Kidney (tissue), 14 donors: ENCODE results near the gene ARL16. TPM values are rescaled to one million over a fixed set of nuclear protein-coding genes. Genes with fewer than 3 reads are reported as not detected.

ENCODE experiments used
- DNase-seq, 5 donors: peaks; one replicate each; pipeline ENCODE4 v3.0.0-alpha.2; 2013 to 2020
- FAIRE-seq: peaks from 2 replicates; lab custom pipeline; 2012; peaks lifted over from hg19 to GRCh38; lab: Jason Lieb, UNC
- H3K27ac ChIP-seq, 2 donors: one replicate each; pipeline ENCODE4 v1.7.0; 2013; ENCODE audit warnings: low read depth in 2 of 2, low read length in 2 of 2, inconsistent platforms in 1 of 2
- H3K27me3 ChIP-seq: one replicate; pipeline ENCODE4 v1.7.1; 2013; ENCODE audit warnings: low read length, inconsistent platforms; ENCODE audit not compliant: control insufficient read depth, insufficient read depth
- H3K36me3 ChIP-seq, 3 donors: one replicate each; pipeline versions ENCODE4 v1.7.0 to v1.7.1; 2013; ENCODE audit warnings: low read length in 3 of 3, control low read depth in 1 of 3, inconsistent platforms in 1 of 3; ENCODE audit not compliant: insufficient read depth in 3 of 3, control insufficient read depth in 2 of 3
- H3K4me1 ChIP-seq, 3 donors: one replicate each; pipeline versions ENCODE4 v1.7.0 to v1.7.1; 2013; ENCODE audit warnings: low read length in 3 of 3, inconsistent platforms in 1 of 3, low read depth in 1 of 3; ENCODE audit not compliant: control insufficient read depth in 2 of 3, insufficient read depth in 2 of 3
- H3K4me3 ChIP-seq, 3 donors: one replicate each; pipeline versions ENCODE4 v1.7.0 to v1.8.1; 2013; ENCODE audit warnings: low read length in 3 of 3, control low read depth in 1 of 3, inconsistent platforms in 1 of 3
- H3K9ac ChIP-seq, 3 donors: one replicate each; pipeline versions ENCODE4 v1.7.0 to v1.7.1; 2013; ENCODE audit warnings: low read length in 3 of 3, control low read depth in 1 of 3, inconsistent platforms in 1 of 3
- H3K9me3 ChIP-seq, 3 donors: one replicate each; pipeline versions ENCODE4 v1.7.0 to v1.7.1; 2013; ENCODE audit warnings: low read length in 3 of 3, control low read depth in 1 of 3, inconsistent platforms in 1 of 3; ENCODE audit not compliant: control insufficient read depth in 2 of 3, insufficient read depth in 1 of 3
- intact Hi-C: fragments of 100-400 bp; cut with DNase I; formaldehyde crosslinking; loops from one replicate; pipeline ENCODE4 v1.11.1; 2022
- polyA plus RNA-seq: library from polyadenylated mRNA; stranded (reverse); fragments of 350-450 nt; fragmentation: Illumina TruSeq; extraction: RNeasy Lipid Tissue Mini Kit (QIAGEN cat#74804); gene quantifications from one replicate; pipeline ENCODE4 v1.2.3, GENCODE V29; 2014; ENCODE audit warnings: low read depth, low replicate concordance; ENCODE audit not compliant: insufficient read depth
- total RNA-seq: library from RNA; stranded (reverse); fragmentation: NEBNext Ultra II Directional; extraction: Animal tissue kit (Norgen Biotek cat#: 25700); gene quantifications from one replicate; pipeline ENCODE4 v1.2.1, GENCODE V29; 2021
- TF ChIP-seq, protein P1 (sequence below): IDR thresholded peaks from 3 replicates; pipeline ENCODE4 v1.5.1; 2012; ENCODE audit warnings: mild to moderate bottlenecking, moderate library complexity, borderline replicate concordance; ENCODE audit not compliant: insufficient read depth; ENCODE audit errors: extremely low read depth
- donor health status: control.
- donor health status: control.
- donor health status: control.
- donor health status: control.
- donor health status: control.
- donor health status: DM: yes; HTN: yes; CAD: no.
- donor health status: Normal renal cell carcinoma (clear cell type).

ARL16 gene
- total and polyA plus RNA-seq, 2 donors from 2014 or later = 34.7 to 76.1 TPM

- Histone ChIP-seq H3K27ac (no peak overlapping the region), H3K27me3 (no peaks in the 10 kb centered on the region), H3K4me1 (no peaks in the 10 kb centered on the region), H3K9me3 (no peaks in the 10 kb centered on the region), H3K9ac (no peak overlapping the region), H3K36me3 (peaks cover 0 to 19% (median 10%) of the 10 kb centered on the region in 3 donors), H3K4me3 (no peak overlapping the region)
- TF ChIP-seq, protein P1, sequence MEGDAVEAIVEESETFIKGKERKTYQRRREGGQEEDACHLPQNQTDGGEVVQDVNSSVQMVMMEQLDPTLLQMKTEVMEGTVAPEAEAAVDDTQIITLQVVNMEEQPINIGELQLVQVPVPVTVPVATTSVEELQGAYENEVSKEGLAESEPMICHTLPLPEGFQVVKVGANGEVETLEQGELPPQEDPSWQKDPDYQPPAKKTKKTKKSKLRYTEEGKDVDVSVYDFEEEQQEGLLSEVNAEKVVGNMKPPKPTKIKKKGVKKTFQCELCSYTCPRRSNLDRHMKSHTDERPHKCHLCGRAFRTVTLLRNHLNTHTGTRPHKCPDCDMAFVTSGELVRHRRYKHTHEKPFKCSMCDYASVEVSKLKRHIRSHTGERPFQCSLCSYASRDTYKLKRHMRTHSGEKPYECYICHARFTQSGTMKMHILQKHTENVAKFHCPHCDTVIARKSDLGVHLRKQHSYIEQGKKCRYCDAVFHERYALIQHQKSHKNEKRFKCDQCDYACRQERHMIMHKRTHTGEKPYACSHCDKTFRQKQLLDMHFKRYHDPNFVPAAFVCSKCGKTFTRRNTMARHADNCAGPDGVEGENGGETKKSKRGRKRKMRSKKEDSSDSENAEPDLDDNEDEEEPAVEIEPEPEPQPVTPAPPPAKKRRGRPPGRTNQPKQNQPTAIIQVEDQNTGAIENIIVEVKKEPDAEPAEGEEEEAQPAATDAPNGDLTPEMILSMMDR = no peak
- intact Hi-C loops = no loop called here
- FAIRE-seq = no peak
- DNase-seq = no peak
Observed at GRCh38 chr17:81673561-81674258, 9.9 kb downstream of the ARL16 start.

DNA sequence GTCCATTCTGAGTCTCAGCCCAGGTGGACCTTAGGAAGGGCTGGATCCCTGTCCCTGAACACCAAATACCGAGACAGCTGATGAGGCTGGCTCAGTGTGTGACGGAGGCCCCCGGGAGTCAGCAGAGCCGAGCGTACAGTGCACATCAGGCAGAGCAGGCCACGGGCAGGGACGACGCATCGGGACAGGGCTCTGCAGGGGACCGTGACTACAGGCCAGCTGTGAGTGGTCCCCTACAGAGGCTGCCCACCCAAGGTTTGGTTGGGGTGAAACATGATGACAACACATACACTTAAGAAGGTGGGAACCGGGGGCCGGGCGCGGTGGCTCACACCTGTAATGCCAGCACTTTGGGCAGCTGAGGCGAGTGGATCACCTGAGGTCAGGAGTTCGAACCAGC is 10.6 kb downstream of the ARL16 start:
- intact Hi-C loops = no loop called here
- no peaks in the 10 kb centered on the region for H3K9me3 ChIP-seq
- no peaks in the 10 kb centered on the region for H3K27me3 ChIP-seq
- H3K9ac ChIP-seq = no peak overlapping the region
- DNase-seq (no peak), FAIRE-seq (no peak)
- TF ChIP-seq, protein P1 = no peak
- peaks cover 0 to 24% (median 10%) of the 10 kb centered on the region in 3 donors for H3K36me3 ChIP-seq
- H3K4me3 ChIP-seq = no peak overlapping the region
- H3K27ac ChIP-seq = no peak overlapping the region
- H3K4me1 ChIP-seq = peaks cover 0 to 3% (median 0%) of the 10 kb centered on the region in 3 donors

DNA sequence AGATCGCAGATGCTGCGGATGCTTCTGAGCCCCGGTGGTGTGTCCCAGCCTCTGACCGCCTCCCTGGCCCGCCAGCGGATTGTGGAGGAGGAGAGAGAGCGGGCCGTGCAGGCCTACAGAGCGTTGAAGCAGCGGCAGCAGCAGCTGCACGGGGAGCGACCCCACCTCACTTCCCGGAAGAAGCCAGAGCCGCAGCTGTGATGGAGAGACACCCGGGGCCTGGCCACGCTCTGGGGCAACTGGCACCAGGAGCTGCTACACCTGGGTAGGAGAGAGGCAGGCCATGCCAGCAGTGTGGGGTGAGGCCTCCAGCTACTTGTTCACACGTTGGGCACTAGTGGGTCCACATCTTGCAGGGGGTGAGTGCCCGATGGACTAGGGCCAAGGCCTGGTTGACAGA is 11.1 kb downstream of the ARL16 start:
- H3K9me3 ChIP-seq = no peaks in the 10 kb centered on the region
- H3K4me3 ChIP-seq = no peak overlapping the region
- peaks cover 0 to 24% (median 10%) of the 10 kb centered on the region in 3 donors for H3K36me3 ChIP-seq
- TF ChIP-seq, protein P1 = no peak
- H3K9ac ChIP-seq = no peak overlapping the region
- H3K27me3 ChIP-seq = no peaks in the 10 kb centered on the region
- DNase-seq = no peak
- no peak for FAIRE-seq
- intact Hi-C loops = no loop called here
- H3K4me1 ChIP-seq = peaks cover 0 to 8% (median 0%) of the 10 kb centered on the region in 3 donors
- no peak overlapping the region for H3K27ac ChIP-seq

DNA sequence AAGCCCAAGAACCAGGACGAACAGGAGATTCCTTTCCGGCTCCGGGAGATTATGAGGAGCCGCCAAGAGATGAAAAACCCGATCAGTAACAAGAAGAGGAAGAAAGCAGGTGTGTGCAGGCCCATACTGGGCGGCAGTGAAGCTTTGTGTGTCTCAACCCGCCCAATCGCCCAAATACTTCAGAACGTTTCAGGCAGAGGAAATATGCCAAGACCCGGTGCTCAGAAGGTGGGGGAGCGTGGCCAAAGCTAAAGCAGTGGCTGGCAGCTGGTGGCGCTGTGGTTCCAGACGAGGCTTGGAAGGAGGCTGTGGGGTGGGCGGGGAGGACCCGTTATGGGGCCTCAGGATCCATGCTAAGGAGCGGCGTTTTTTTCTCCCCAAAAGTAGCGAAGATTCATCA is 15.8 kb downstream of the ARL16 start:
- Histone ChIP-seq H3K9ac (no peak overlapping the region), H3K27ac (no peak overlapping the region), H3K36me3 (peaks cover 0 to 19% (median 9%) of the 10 kb centered on the region in 3 donors), H3K4me1 (peaks cover 0 to 18% (median 0%) of the 10 kb centered on the region in 3 donors), H3K27me3 (no peaks in the 10 kb centered on the region), H3K9me3 (no peaks in the 10 kb centered on the region), H3K4me3 (no peak overlapping the region)
- no peak for FAIRE-seq
- TF ChIP-seq, protein P1 = no peak
- DNase-seq = no peak
- intact Hi-C loops = no loop called here
